Retina (tissue), 1 donor: Measurements from ENCODE around the gene RANBP3L.
"Not testable (repeated sequence)": the region's sequence is repeated elsewhere in the genome, so short reads cannot be mapped to it uniquely, and the experiment has no call there.

Experiments
- DNase-seq: peaks from one replicate; pipeline ENCODE4 v3.0.0-alpha.2; 2016

Gene RANBP3L

GRCh38 chr5:36283775-36284174 is 17.9 kb downstream of the RANBP3L start:
- not testable (repeated sequence) for DNase-seq

GRCh38 chr5:36281626-36282025 is 20.1 kb downstream of the RANBP3L start:
- no peak for DNase-seq

- no peak for DNase-seq
Measured at GRCh38 chr5:36279054-36279698, 22.5 kb downstream of the RANBP3L start.

DNA sequence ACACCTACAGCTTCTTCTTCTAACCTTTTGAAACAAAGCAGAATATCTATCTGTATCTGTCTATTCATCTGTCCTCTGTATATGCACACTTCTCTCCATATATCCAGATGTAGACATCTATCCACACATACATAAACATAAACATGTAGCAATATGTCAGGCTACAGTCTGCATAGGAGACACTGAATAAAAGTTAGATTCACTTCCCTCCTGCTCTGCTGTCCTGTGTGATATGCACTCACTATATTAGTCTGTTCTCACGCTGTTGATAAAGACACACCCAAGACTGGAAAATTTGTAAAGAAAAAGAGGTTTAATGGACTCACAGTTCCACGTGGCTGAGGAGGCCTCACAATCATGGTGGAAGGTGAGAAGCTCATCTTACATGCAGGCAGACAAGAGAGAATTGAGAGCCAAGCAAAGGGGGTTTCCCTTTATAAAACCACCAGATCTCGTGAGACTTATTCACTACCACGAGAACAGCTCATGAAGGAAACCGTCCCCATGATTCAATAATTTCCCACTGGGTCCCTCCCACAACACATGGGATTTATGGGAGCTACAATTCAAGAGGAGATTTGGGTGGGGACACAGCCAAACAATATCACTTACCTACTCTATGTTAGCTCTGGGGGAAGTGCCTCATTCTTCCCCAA is 24.1 kb downstream of the RANBP3L start:
- no peak for DNase-seq

DNA sequence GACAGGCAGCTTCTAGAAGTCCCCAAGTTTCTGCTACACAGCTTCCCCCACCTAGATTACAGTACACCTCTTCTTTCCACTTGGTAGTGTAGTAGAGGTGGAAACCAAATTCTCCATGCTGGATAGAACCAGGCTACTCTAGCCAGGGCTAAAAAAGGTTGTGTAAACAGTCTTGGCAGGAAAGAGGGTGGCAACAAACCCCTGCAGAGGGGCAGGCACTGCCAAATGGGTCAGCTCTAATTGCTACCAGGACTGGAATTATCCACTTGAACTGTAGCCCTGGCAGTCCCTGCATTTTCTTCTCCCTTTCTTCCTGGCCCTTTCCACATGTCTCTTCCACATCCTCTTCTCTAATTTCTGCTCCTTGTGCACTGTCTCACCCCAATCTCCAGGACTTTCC is 24.8 kb downstream of the RANBP3L start:
- DNase-seq, result no peak

- DNase-seq, result no peak
Measured at GRCh38 chr5:36273809-36274526, 27.7 kb downstream of the RANBP3L start.

GRCh38 chr5:36272136-36272690 is 29.5 kb downstream of the RANBP3L start:
- DNase-seq, result no peak

- no peak for DNase-seq
Measured at GRCh38 chr5:36270876-36271575, 30.7 kb downstream of the RANBP3L start.

DNA sequence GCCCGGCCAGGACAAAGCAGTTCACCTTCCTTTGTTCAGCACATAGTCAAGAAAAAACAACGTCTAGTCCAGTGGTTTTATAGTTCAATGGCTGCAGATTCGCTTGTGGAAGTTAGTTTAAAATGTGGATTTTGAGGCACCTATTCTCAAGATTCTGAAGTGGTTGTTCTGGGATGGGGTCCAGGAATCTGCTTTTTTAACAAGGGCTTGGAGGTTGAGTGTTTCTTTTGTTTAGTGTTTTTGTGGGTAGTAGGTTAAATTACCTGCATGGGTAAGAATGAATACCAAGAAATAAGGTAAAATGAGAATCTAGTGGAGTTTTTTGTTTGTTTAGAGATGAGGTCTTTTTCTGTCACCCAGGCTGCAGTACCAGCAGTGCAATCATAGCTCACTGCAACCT is 31.5 kb downstream of the RANBP3L start:
- DNase-seq, result no peak

GRCh38 chr5:36269478-36269877 is 32.2 kb downstream of the RANBP3L start:
- no peak for DNase-seq

DNA sequence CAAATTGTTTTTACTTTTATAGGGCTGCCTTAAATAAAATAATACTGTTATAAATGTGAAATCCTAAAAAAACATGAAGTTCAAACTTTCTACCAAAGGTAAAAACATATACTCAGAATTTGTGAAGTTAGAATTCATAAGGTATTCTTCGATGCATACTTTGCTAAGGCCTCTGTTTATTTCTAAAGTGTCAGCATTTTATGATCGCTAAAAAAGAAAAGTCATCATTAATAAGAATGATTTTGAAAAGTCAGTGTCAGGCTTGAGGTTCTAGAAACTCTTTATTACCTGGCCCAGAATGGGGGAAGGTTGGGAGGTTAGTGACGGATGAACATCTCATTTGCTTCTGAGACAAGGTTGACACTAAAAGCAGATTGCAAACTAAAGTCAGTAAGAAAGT is 33.8 kb downstream of the RANBP3L start:
- no peak for DNase-seq

- DNase-seq, result no peak
Measured at GRCh38 chr5:36264202-36264760, 37.4 kb downstream of the RANBP3L start.

DNA sequence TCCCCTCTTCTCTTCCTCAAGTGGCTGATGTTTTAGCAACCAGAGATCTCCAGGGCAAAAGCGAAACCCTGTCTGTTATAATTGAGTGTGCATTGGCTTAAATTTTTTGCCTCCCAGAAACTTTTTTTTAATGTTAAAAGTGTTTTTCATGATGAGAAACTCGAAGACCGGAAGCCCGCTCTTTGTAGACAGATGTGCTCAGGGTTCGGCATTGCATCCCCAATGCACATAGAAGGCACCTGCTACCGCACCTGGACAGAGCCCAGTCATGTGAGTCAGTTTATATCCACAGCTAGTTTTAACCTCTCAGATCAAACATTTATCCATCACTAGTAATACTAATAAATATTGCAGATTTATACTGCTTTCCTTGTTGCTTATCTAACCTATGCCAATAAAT is 40.5 kb downstream of the RANBP3L start:
- DNase-seq, result no peak

GRCh38 chr5:36253575-36253974 is 48.1 kb downstream of the RANBP3L start:
- DNase-seq, result no peak

GRCh38 chr5:36252722-36253365 is 48.9 kb downstream of the RANBP3L start:
- DNase-seq, result no peak

- DNase-seq, result no peak
Measured at GRCh38 chr5:36251218-36251617, 50.5 kb downstream of the RANBP3L start.

- DNase-seq, result no peak
Measured at GRCh38 chr5:36250427-36250826, 51.3 kb downstream of the RANBP3L start.

- no peak for DNase-seq
Measured at GRCh38 chr5:36246036-36246800, 55.5 kb downstream of the RANBP3L start.

DNA sequence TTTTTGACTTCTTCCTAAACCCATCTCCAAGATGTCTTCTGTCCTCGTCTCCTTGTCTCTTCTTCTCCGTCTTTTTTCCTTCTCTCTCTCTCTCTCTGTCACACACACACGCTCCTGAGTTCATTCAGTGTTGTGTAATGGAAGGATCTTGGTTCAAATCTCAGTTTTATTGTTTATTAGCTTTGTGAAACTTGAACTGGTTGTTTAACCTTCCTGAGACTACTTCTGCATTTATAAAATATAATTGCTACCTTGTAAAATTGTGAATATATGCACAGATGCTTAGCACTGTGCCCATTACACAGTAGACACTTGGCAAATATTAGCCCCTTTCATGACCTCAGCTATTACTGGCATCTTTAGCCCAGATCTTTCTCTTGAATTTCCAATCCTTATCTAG is 57.6 kb downstream of the RANBP3L start:
- DNase-seq, result no peak

- no peak for DNase-seq
Measured at GRCh38 chr5:36243653-36244052, 58.0 kb downstream of the RANBP3L start.
